HEK293T (cell line): ENCODE results near the gene NXPH2.

ENCODE experiments used
- ARNT ChIP-seq: fragments of 450-650 bp; IDR thresholded peaks from 2 replicates; pipeline ENCODE4 v1.6.1; 2017; ENCODE audit warnings: mild to moderate bottlenecking
- BHLHE40 ChIP-seq: fragments of 450-650 bp; IDR thresholded peaks from 2 replicates; pipeline ENCODE4 v1.6.1; 2016; ENCODE audit warnings: mild to moderate bottlenecking, moderate library complexity, borderline replicate concordance
- CTBP1 ChIP-seq: fragments of 450-650 bp; IDR thresholded peaks from 2 replicates; pipeline ENCODE4 v1.6.1; 2016; ENCODE audit warnings: borderline replicate concordance
- ELF4 ChIP-seq: fragments of 450-650 bp; IDR thresholded peaks from 2 replicates; pipeline ENCODE4 v1.6.1; 2017; ENCODE audit warnings: antibody characterized with exemption
- FOXA1 ChIP-seq: fragments of 450-650 bp; IDR thresholded peaks from 2 replicates; pipeline ENCODE4 v1.6.1; 2016; ENCODE audit warnings: mild to moderate bottlenecking
- FOXM1 ChIP-seq: fragments of 450-650 bp; IDR thresholded peaks from 2 replicates; pipeline ENCODE4 v1.6.1; 2017; ENCODE audit warnings: mild to moderate bottlenecking, borderline replicate concordance
- HDGF ChIP-seq: fragments of 450-650 bp; IDR thresholded peaks from 2 replicates; pipeline ENCODE4 v1.6.1; 2017; ENCODE audit warnings: antibody characterized with exemption, borderline replicate concordance
- LEF1 ChIP-seq: fragments of 450-650 bp; IDR thresholded peaks from 2 replicates; pipeline ENCODE4 v1.6.1; 2017; ENCODE audit warnings: mild to moderate bottlenecking, borderline replicate concordance
- PKNOX1 ChIP-seq: fragments of 450-650 bp; IDR thresholded peaks from 2 replicates; pipeline ENCODE4 v1.6.1; 2016
- SP1 ChIP-seq: fragments of 450-650 bp; IDR thresholded peaks from 2 replicates; pipeline ENCODE4 v1.6.1; 2017
- SUZ12 ChIP-seq: fragments of 450-650 bp; IDR thresholded peaks from 2 replicates; pipeline ENCODE4 v1.6.1; 2016; ENCODE audit warnings: mild to moderate bottlenecking
- TARDBP ChIP-seq: fragments of 450-650 bp; IDR thresholded peaks from 2 replicates; pipeline ENCODE4 v1.6.1; 2016
- ZNF384 ChIP-seq: fragments of 450-650 bp; IDR thresholded peaks from 2 replicates; pipeline ENCODE4 v1.6.1; 2016

DNA sequence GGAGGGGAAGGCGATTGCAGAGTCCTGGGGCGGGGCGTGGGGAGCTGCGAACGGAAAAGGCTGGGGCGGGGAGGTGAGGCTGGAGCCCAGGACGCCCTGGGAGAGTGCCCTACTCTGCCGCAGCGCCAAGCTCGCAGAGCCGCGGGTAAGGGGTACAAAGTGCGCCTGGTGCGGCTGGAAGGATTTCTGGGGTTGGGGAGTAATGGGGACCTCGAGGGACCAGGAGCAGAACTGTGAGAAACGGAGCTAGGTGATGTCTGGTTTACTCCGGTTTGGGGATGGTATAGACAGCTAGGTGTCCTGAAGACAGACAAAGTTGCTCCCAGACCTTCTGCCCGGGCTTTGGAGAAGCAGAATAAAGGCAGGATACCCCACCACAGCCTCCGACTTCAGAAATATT is 718 bp upstream of the NXPH2 start:
- TF ChIP-seq CTBP1 (no peak), ARNT (no peak), HDGF (no peak), PKNOX1 (no peak), ELF4 (no peak), FOXM1 (no peak), BHLHE40 (no peak), FOXA1 (no peak), SUZ12 (no peak), SP1 (no peak), TARDBP (no peak), LEF1 (no peak), ZNF384 (no peak)
